HG02759 (cell line): ENCODE data around the gene SLC45A2.
"Not testable (repeated sequence)": the region's sequence is repeated elsewhere in the genome, so short reads cannot be mapped to it uniquely, and the experiment has no call there.

Source experiments
- ATAC-seq: cut with Tn5 transposase; IDR thresholded peaks from one replicate; pipeline ENCODE4 v1.9.1; 2021; ENCODE audit warnings: mild to moderate bottlenecking, moderate library complexity; ENCODE audit not compliant: unreplicated experiment

The SLC45A2 gene

DNA sequence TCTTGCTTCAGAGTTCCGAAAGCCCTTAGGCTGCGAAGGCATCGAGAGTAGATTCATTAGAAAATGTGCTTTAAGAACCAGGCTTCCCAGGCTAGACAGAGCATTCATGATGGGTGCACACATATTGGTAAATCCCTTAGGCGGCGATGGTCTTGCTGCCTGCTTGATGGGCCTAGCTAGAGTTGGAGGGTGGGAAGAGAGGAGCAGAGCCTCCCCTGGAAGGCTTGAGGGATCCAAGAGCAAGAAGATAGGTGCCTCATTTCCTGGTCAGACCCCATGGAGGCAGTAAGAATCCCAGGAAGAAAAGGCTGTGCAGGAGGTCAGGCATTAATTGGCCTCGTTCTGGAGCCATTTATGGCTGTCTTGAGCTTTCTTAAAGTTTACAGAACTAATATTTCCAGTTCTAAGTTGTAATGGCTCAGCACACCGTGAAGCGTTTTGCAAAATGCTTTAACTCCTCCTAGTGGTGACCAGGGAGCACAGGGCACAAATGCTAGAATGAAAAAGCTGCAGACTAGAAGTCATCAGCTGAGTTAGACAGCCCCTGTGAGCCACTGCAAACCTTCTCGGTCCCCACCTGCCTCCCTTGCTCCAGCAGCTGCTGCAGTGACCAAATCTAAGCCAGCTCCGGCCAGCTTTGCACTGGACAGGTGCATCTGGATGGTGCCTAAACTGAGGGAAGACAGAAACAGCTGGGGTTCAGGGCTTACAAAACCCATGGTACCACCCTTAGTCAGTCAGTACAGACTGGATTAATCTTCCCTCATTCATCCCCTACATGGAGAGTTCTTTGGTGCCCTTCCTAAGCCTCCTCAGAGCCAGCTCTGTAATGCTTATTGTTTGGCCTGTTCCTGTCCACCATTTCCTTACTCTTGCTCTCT, 14.7 kb downstream of the SLC45A2 start:
- peak; percentile 86 for ATAC-seq

DNA sequence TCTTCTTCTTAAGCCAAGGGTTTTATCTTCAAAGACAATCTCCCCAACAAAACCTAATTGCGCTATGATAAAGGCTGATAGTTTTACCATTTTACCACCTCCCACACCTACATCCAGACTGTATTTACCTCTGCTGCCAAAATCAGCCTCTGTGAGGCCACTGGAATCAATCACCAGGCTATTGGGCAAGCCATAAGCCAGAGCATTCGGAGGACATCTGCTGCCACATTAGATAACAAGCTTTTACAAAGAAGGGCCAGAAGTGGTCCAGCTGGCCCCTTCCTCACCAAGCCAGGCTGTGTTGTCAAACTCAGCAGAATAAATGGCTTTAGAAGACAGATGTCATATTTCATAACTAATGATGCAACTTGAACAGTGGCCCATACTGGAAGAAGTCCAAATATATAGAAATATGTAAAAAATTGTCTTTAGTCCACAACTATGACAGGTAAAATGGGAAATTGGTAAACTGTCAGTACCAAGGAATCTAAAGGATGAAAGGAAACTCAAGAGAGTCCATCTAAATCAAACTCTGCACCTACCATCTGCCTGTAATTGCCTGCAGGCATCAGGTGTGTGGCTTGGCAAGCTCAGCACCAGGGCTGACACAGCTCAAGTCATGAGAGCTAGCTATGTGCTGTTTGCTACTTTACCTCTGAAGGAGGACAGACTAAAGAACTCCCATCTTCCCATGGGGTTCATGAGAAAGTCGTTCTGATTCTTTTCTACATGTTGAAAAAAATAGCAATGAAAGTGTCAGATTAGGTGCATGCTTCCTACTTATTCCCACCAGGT, 16.1 kb downstream of the SLC45A2 start:
- no peak for ATAC-seq

DNA sequence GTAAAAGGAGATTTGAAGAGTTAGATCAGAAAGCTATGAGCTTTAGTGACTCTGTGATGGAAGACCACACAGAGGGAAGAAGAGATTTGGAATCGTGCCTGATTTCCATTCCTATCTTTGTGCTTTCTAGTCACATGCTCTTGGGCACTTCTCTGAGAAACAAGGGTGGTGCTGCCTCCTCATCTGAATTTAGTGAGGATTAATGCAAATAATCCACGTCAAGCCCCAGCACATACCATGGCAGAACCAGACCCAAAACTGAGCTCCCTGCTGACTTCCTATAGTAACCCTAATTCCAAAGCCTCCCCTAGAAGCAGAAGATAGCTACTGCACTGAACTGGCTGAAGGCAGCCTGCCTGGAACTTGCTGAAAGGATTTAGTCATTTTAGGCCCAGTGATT, 17.7 kb downstream of the SLC45A2 start:
- no peak for ATAC-seq

GRCh38 chr5:33964132-33964700, 20.3 kb downstream of the SLC45A2 start:
- peak; percentile 45 for ATAC-seq

- no peak for ATAC-seq
Observed at GRCh38 chr5:33958176-33958575, 26.3 kb downstream of the SLC45A2 start.

DNA sequence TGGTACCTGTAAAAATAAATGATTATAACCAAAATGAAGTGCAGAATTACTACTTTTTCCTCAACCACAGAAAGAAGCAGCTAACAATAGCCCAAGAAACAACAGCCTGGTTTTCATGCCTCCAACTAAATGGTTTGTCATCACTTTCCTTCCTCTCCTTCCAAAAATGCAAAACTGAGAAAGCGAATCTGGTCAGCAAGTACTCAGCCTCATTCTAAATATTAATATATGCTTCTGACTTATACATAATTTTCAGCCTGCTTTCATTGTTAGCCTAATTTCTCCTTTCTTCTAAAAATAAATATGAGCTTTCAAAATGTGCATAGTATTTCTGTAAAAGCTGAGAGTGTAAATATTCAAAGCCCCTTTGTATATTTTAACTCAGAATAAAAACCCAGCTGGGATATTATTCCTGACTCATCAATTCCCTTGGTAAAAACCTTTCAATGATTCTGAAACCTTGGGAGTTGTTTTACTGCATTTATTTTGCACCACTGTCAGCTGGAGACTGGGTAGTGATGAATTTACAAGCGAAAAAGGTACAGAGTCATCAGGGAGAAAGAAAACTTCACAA, 26.8 kb downstream of the SLC45A2 start:
- no peak for ATAC-seq

GRCh38 chr5:33952175-33952574, 32.3 kb downstream of the SLC45A2 start:
- ATAC-seq, result not testable (repeated sequence)

- ATAC-seq, result no peak
Observed at GRCh38 chr5:33944543-33945132, 39.9 kb downstream of the SLC45A2 start.

GRCh38 chr5:33941090-33941489, 43.4 kb downstream of the SLC45A2 start:
- no peak for ATAC-seq

GRCh38 chr5:33939556-33940262, 44.8 kb downstream of the SLC45A2 start:
- ATAC-seq, result no peak

- ATAC-seq, result no peak
Observed at GRCh38 chr5:33938881-33939280, 45.6 kb downstream of the SLC45A2 start.

DNA sequence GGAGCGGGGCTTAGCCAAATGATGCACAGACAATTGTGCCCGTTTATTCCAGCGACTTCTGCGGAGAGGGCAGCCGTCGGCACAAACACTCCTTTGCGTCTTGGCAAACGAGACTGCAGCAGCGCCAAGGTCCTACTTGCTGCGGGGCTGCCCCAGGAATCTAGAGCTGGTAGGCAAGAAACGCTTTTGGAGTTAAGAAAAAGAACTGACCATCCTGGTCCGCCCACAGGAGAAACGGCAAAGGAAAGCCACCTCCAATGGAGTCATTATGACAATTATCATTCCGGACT, 46.0 kb downstream of the SLC45A2 start:
- ATAC-seq, result no peak

DNA sequence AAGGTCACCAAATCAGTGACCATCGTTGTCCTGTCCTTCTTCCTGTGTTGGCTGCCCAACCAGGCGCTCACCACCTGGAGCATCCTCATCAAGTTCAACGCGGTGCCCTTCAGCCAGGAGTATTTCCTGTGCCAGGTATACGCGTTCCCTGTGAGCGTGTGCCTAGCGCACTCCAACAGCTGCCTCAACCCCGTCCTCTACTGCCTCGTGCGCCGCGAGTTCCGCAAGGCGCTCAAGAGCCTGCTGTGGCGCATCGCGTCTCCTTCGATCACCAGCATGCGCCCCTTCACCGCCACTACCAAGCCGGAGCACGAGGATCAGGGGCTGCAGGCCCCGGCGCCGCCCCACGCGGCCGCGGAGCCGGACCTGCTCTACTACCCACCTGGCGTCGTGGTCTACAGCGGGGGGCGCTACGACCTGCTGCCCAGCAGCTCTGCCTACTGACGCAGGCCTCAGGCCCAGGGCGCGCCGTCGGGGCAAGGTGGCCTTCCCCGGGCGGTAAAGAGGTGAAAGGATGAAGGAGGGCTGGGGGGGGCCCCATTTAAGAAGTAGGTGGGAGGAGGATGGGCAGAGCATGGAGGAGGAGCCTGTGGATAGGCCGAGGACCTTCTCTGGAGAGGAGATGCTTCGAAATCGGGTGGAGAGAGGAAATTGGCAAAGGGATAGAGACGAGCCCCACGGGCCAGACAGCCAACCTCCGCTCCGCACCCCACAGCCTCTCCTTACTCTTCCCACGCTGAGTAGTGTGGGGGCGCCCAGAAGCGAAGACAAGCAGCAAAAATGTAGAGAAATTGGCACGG, 46.6 kb downstream of the SLC45A2 start:
- no peak for ATAC-seq

- ATAC-seq, result no peak
Observed at GRCh38 chr5:33937017-33937706, 47.3 kb downstream of the SLC45A2 start.

DNA sequence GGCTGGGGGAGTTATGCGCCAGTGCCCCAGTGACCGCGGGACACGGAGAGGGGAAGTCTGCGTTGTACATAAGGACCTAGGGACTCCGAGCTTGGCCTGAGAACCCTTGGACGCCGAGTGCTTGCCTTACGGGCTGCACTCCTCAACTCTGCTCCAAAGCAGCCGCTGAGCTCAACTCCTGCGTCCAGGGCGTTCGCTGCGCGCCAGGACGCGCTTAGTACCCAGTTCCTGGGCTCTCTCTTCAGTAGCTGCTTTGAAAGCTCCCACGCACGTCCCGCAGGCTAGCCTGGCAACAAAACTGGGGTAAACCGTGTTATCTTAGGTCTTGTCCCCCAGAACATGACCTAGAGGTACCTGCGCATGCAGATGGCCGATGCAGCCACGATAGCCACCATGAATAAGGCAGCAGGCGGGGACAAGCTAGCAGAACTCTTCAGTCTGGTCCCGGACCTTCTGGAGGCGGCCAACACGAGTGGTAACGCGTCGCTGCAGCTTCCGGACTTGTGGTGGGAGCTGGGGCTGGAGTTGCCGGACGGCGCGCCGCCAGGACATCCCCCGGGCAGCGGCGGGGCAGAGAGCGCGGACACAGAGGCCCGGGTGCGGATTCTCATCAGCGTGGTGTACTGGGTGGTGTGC, 48.0 kb downstream of the SLC45A2 start, which contains the start of gene RXFP3:
TSS of gene RXFP3 (plus strand) at position 6 of the 636 bp plus-strand sequence. CDS start at position 361, 355 bp downstream.
- ATAC-seq, result no peak

- ATAC-seq, result peak; percentile 52
Observed at GRCh38 chr5:33936004-33936380, 48.5 kb downstream of the SLC45A2 start.

- peak; percentile 28 for ATAC-seq
Observed at GRCh38 chr5:33934176-33934575, 50.3 kb downstream of the SLC45A2 start.

- peak; percentile 83 for ATAC-seq
Observed at GRCh38 chr5:33933723-33934169, 50.7 kb downstream of the SLC45A2 start.
